Fibroblast of lung (primary cell): Measurements from ENCODE around the gene MYO1D. TPM values are rescaled to one million over a fixed set of nuclear protein-coding genes. Genes with fewer than 3 reads are reported as not detected.

ENCODE experiments used
- DNase-seq, 2 donors: peaks; one replicate each; pipeline versions ENCODE4 v3.0.0 to v3.0.0-alpha.2; 2010; ENCODE audit warnings: low read depth in 2 of 2
- H2AFZ ChIP-seq: 2 replicates; pipeline ENCODE4 v1.5.1; 2012; ENCODE audit warnings: low read length, control low read depth, inconsistent platforms
- H3K27ac ChIP-seq: 2 replicates; pipeline ENCODE4 v1.5.1; 2011; ENCODE audit warnings: low read length, control low read depth; ENCODE audit not compliant: insufficient read depth
- H3K27me3 ChIP-seq: 2 replicates; pipeline ENCODE4 v1.5.1; 2011; ENCODE audit warnings: mild to moderate bottlenecking, low read length; ENCODE audit not compliant: control insufficient read depth, insufficient read depth
- H3K36me3 ChIP-seq: 2 replicates; pipeline ENCODE4 v1.5.1; 2011; ENCODE audit warnings: low read length; ENCODE audit not compliant: control insufficient read depth, insufficient read depth
- H3K4me1 ChIP-seq: 2 replicates; pipeline ENCODE4 v1.5.1; 2011; ENCODE audit warnings: low read length; ENCODE audit not compliant: control insufficient read depth, insufficient read depth; ENCODE audit errors: extremely low read depth
- H3K4me2 ChIP-seq: 2 replicates; pipeline ENCODE4 v1.5.1; 2011; ENCODE audit warnings: low read length, control low read depth; ENCODE audit not compliant: insufficient read depth; ENCODE audit errors: extremely low read depth
- H3K4me3 ChIP-seq, 4 experiments: fragments of 200-600 bp in 1 of 4; sonication (generic) in 1 of 4; replicated peaks in 1 of 4; 2 replicates each; pipeline ENCODE4 v1.5.1; 2011 to 2016; ENCODE audit warnings: low read length in 4 of 4, low read depth in 3 of 4, mild to moderate bottlenecking in 3 of 4, control low read depth in 2 of 4, inconsistent platforms in 1 of 4, mixed read lengths in 1 of 4; ENCODE audit not compliant: insufficient read depth in 1 of 4; ENCODE audit errors: control extremely low read depth in 1 of 4
- H3K79me2 ChIP-seq: 2 replicates; pipeline ENCODE4 v1.5.1; 2012; ENCODE audit warnings: mild to moderate bottlenecking, low read length, inconsistent platforms; ENCODE audit not compliant: control insufficient read depth, insufficient read depth
- H3K9ac ChIP-seq: 2 replicates; pipeline ENCODE4 v1.5.1; 2011; ENCODE audit warnings: mild to moderate bottlenecking, low read length, control low read depth; ENCODE audit not compliant: insufficient read depth
- H3K9me3 ChIP-seq: 2 replicates; pipeline ENCODE4 v1.5.1; 2012; ENCODE audit warnings: low read depth, low read length; ENCODE audit not compliant: control insufficient read depth, insufficient read depth
- H4K20me1 ChIP-seq: 2 replicates; pipeline ENCODE4 v1.5.1; 2011; ENCODE audit warnings: low read length; ENCODE audit not compliant: control insufficient read depth, insufficient read depth; ENCODE audit errors: extremely low read depth
- EZH2 ChIP-seq: IDR thresholded peaks from 2 replicates; pipeline ENCODE4 v1.5.1; 2012; ENCODE audit warnings: low read length, control low read depth, mild to moderate bottlenecking; ENCODE audit errors: missing control alignments
- polyA plus RNA-seq, 2 donors: library from polyadenylated mRNA; depleted of rRNA in 1 of 2; stranded (reverse) in 1 of 2; unstranded in 1 of 2; fragments of >200 nt; gene quantifications; 2 replicates each; pipeline ENCODE4 v1.2.1, GENCODE V29; 2011 to 2012; ENCODE audit warnings: missing spikeins in 1 of 2
- total RNA-seq: library from RNA; depleted of rRNA; stranded (reverse); fragments of >200 nt; gene quantifications from 2 replicates; pipeline ENCODE4 v1.2.1, GENCODE V29; 2014
- TF ChIP-seq, protein P1 (sequence below), 2 donors: IDR thresholded peaks in 1 of 2; conservative IDR thresholded peaks in 1 of 2; 1 replicate in 1 of 2; 2 replicates in 1 of 2; pipeline ENCODE4 v1.5.1; 2011 to 2012; ENCODE audit warnings: low read length in 2 of 2, control low read depth in 1 of 2, inconsistent platforms in 1 of 2, low read depth in 1 of 2, mild to moderate bottlenecking in 1 of 2

Gene MYO1D
- total and polyA plus RNA-seq, 2 donors (not counting 1 experiment from before 2014, with no cell fraction given) = 35.0 to 46.6 TPM

DNA sequence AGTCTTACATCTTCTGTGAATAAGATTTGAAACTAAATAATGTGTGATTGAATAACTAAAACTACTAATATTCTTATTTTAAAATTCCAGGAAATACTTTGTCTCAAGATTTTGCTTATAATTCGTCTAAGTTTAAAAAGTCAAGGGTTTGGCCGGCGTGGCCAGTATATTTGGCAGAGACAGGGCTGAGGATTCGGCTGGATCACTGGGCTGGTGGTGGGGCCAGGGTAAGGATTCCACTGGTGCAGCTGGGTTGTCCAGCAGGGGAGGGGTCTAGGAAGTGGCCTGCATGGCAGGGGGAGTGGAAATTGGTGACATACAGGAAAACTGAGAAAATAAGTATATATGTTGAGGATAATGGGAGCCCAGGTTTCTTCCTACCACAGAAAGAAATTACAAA lies 75.7 kb downstream of the MYO1D start:
- Histone ChIP-seq H3K9me3 (no peaks in the 10 kb centered on the region), H3K9ac (no peak overlapping the region), H3K27me3 (no peaks in the 10 kb centered on the region), H3K4me2 (no peak overlapping the region), H2AFZ (no peak overlapping the region), H3K36me3 (no peaks in the 10 kb centered on the region), H3K27ac (no peak overlapping the region), H3K4me1 (peaks cover 5% of the 10 kb centered on the region), H4K20me1 (no peaks in the 10 kb centered on the region), H3K79me2 (no peaks in the 10 kb centered on the region), H3K4me3 (no peak overlapping the region)
- DNase-seq = no peak
- no peak for TF ChIP-seq EZH2
- TF ChIP-seq, protein P1, sequence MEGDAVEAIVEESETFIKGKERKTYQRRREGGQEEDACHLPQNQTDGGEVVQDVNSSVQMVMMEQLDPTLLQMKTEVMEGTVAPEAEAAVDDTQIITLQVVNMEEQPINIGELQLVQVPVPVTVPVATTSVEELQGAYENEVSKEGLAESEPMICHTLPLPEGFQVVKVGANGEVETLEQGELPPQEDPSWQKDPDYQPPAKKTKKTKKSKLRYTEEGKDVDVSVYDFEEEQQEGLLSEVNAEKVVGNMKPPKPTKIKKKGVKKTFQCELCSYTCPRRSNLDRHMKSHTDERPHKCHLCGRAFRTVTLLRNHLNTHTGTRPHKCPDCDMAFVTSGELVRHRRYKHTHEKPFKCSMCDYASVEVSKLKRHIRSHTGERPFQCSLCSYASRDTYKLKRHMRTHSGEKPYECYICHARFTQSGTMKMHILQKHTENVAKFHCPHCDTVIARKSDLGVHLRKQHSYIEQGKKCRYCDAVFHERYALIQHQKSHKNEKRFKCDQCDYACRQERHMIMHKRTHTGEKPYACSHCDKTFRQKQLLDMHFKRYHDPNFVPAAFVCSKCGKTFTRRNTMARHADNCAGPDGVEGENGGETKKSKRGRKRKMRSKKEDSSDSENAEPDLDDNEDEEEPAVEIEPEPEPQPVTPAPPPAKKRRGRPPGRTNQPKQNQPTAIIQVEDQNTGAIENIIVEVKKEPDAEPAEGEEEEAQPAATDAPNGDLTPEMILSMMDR (conservative IDR thresholded peaks at IDR 0.05 in 1 of 2, IDR thresholded peaks at IDR 0.05 in 1 of 2; ENCODE audit: low read depth in 1 of 2, low read length in 2 of 2) = no peak

DNA sequence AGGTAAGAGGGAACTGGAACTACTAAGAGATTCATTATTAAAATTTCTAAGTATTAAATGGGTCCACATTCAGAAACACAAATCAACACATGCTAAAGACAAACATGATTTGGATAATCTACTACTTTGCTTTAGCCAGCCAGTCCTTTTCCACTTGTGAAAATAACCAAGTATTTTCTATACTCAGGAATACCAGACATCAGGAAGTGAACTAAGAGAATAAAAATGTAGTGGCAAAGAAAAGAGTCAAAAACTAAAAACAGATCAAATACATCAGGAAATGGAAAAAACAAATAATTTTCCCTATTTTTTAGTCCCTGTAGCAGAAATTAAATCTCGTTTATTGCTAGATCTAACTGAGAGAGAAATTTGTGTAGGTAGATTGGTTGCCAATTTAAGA lies 78.0 kb downstream of the MYO1D start:
- no peaks in the 10 kb centered on the region for H3K27me3 ChIP-seq
- H3K4me2 ChIP-seq = no peak overlapping the region
- H3K4me1 ChIP-seq = peaks cover 5% of the 10 kb centered on the region
- H4K20me1 ChIP-seq = no peaks in the 10 kb centered on the region
- H3K36me3 ChIP-seq = no peaks in the 10 kb centered on the region
- no peaks in the 10 kb centered on the region for H3K79me2 ChIP-seq
- H3K4me3 ChIP-seq = no peak overlapping the region
- H3K9ac ChIP-seq = no peak overlapping the region
- TF ChIP-seq, protein P1 (conservative IDR thresholded peaks at IDR 0.05 in 1 of 2, IDR thresholded peaks at IDR 0.05 in 1 of 2; ENCODE audit: low read depth in 1 of 2, low read length in 2 of 2) = no peak
- no peak for TF ChIP-seq EZH2
- DNase-seq = no peak
- no peaks in the 10 kb centered on the region for H3K9me3 ChIP-seq
- H2AFZ ChIP-seq = no peak overlapping the region
- no peak overlapping the region for H3K27ac ChIP-seq

DNA sequence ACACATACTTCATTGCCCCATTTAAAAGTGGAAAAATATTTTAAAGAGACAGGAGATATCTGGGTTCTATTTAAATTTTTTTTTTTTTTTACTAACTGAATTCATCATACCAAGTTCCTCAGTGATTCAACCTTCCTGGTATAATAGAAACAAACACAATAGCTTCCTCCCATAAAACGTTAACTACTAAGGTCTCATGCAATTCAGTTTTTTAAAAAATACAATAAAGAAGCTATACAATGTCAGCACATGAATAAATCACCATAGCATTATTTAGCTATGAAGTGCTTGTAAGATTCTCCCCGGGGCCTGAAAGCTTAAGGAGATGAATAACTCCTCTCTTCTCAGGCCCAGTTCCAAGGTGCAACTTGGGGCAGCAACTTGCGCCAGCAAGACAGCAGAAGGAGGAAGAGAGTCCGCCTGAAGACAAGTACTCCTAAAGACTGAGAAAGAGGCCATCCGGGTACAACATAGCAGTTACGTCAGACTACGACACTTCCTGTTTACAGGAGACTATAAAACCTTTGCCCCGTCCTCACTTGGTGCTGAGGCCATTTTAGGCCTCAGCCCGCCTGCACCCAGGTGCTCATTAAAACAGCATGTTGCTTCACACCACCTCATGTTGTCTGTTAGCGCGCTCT lies 81.5 kb downstream of the MYO1D start:
- no peaks in the 10 kb centered on the region for H3K9me3 ChIP-seq
- H4K20me1 ChIP-seq = no peaks in the 10 kb centered on the region
- H3K27ac ChIP-seq = no peak overlapping the region
- no peaks in the 10 kb centered on the region for H3K4me1 ChIP-seq
- no peaks in the 10 kb centered on the region for H3K36me3 ChIP-seq
- H3K4me3 ChIP-seq = no peak overlapping the region
- H3K4me2 ChIP-seq = no peak overlapping the region
- no peaks in the 10 kb centered on the region for H3K27me3 ChIP-seq
- no peaks in the 10 kb centered on the region for H3K79me2 ChIP-seq
- H2AFZ ChIP-seq = no peak overlapping the region
- TF ChIP-seq, protein P1 (conservative IDR thresholded peaks at IDR 0.05 in 1 of 2, IDR thresholded peaks at IDR 0.05 in 1 of 2; ENCODE audit: low read depth in 1 of 2, low read length in 2 of 2) = no peak
- no peak for TF ChIP-seq EZH2
- DNase-seq = no peak
- no peak overlapping the region for H3K9ac ChIP-seq
